VCaP (cell line): ENCODE data around the gene PCGF2.
A peak's percentile ranks its signal among the peaks of the same experiment; 100 is the strongest.

ENCODE experiments used
- H3K27ac ChIP-seq: fragments of 450-650 bp; 2 replicates; pipeline ENCODE4 v1.5.1; 2017
- TF ChIP-seq, protein P1 (sequence below): fragments of 450-650 bp; conservative IDR thresholded peaks from 2 replicates; pipeline ENCODE4 v1.5.1; 2017; ENCODE audit warnings: mild to moderate bottlenecking, moderate library complexity

Gene PCGF2

DNA sequence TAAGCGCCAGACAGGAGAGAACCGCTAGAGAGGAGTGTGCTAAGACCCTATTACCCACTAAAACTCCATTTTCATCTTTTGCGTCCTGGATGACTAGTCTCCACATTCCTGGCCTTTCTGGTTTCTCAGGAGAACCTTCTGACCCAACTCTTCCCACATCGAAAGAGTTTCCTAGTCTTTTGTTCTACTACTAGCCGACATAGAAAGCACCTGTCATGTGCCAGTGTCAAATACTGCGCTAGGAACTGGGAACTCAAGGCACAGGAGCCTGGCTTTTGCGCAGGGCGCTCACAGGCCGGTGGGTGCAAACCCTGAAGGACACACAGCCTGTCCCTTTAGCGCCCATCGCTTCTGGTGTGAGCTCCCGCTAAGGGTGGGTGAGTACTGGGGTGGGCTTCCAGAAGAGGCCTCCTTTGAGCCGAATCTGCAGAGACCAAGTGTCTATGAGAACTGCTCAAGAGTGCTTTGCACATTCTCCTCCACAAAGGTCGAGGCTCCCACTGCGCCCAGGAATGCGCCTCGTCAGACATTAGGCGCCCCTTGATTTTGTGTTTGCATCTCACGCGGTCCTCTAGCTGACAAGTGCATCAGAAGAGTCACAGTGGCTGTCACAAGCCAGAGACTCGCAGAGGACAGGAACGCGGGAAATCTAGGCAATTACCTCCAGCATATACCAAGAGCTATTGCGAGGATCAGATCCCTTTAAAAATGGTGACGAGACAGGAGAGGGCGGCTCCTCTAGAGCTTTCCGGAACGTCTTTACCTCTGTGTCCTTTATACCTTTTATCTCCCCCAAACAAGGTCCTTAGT lies 2.4 kb upstream of the PCGF2 start:
- peak overlapping the region; percentile 92 for H3K27ac ChIP-seq
- TF ChIP-seq, protein P1, sequence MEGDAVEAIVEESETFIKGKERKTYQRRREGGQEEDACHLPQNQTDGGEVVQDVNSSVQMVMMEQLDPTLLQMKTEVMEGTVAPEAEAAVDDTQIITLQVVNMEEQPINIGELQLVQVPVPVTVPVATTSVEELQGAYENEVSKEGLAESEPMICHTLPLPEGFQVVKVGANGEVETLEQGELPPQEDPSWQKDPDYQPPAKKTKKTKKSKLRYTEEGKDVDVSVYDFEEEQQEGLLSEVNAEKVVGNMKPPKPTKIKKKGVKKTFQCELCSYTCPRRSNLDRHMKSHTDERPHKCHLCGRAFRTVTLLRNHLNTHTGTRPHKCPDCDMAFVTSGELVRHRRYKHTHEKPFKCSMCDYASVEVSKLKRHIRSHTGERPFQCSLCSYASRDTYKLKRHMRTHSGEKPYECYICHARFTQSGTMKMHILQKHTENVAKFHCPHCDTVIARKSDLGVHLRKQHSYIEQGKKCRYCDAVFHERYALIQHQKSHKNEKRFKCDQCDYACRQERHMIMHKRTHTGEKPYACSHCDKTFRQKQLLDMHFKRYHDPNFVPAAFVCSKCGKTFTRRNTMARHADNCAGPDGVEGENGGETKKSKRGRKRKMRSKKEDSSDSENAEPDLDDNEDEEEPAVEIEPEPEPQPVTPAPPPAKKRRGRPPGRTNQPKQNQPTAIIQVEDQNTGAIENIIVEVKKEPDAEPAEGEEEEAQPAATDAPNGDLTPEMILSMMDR: no peak

DNA sequence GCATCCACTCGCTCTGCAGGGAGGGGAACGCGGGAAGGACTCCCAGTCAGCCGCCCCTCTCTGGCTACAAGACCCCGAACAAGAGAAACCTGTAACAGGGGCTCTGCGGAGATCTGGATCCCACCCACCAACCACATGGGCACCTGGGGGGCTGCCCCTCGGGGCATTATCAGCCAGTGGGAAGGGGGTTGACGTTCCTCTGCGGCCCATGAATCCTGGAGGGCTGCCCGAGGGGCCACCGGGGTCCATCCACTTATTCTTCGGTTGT lies 1.8 kb upstream of the PCGF2 start:
- H3K27ac ChIP-seq: peak overlapping the region; percentile 92
- TF ChIP-seq, protein P1: no peak

DNA sequence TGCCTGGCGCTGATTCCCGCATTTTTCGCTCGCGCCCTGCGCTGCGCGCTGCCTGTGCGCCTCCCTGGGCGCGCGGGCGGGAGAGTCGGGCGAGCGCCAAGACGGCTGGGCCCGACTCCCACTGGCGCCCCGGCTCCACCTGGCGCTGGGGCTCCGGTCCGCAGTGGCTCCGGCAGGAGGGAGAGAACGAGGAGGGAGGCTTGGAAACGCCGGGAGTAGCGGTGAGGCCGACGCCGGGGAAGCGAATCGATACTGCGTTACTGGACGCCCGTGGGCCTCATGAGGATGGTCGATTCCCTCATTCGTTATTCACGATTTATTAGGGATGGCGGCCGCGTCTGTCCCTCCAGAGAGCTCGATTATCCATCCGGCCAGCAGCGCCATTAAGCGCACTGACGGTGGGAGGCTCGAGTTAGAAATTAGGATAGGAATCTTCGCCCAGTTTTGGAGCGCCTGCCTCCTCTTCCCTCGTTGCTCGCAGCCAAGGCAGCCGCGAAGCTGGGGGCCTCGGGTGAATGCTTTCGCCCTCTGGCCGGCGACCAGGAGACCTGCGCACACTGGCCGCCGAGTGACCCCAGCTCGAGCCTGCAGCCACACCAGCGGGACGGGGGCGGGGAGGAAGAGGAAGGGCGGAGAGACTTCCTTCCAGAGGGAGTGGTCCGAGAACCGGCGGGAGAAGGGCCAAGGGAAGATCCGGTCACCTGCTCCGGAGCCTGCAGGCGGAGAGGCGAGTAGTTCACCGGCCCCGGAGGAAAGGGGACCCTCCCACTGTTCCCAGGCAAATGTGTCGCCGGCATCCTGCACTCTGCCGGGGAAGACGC lies 1.3 kb upstream of the PCGF2 start:
- peak overlapping the region; percentile 92 for H3K27ac ChIP-seq
- TF ChIP-seq, protein P1: no peak

DNA sequence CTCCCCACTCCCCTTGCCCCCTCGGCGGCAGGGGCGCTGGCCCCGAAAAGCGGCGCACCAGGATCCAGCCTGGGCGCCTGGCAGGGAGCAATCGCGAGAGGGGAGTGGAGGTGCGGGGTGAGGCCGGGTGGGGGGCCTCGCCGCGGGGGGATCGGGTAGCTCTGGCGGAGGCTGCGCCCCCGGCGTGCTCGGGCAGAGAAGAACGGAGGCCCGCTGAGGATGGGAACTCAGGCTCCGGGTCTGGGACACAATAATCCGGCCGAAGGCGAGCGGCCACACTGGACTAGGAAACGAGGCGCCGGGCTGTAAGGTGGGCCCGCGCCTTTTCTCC lies 721 bp upstream of the PCGF2 start:
- peak overlapping the region; percentile 92 for H3K27ac ChIP-seq
- TF ChIP-seq, protein P1: no peak

DNA sequence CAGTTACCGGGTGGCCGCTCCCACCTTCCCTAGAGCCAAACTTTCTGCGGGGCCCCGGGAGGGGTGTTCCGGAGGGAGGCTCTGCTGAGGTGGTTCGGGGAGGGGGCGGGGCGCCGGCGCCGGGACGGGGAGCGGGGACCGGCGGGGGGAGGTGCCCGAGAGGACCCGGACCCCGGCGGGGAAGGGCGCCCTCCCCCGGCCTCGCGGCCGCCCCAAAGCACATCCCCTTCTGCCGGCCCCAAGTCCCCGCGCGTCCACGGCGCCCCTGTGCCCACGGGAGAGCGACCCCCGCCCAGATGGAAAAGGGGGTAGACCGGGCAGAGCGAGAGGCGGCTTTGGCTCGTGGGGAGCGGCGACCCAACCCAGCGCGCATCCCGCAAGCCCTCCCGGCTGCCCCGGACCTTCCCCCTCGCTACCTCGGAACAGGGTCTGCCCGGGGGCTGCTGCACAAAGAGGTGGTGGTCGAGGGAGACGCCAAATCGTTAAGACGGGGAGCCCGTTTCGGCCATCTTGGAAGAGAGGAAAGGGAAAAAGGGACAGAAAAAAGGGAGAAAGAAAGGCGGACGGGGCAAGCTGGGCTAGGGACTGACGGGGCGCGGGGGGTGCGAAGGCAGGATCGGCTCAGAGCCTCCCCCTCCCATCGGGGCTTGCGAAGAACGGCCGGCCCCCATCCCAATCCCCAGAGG lies 530 bp downstream of the PCGF2 start:
- peak overlapping the region; percentile 92 for H3K27ac ChIP-seq
- TF ChIP-seq, protein P1: no peak; the same call in 1 of the 2 replicates

DNA sequence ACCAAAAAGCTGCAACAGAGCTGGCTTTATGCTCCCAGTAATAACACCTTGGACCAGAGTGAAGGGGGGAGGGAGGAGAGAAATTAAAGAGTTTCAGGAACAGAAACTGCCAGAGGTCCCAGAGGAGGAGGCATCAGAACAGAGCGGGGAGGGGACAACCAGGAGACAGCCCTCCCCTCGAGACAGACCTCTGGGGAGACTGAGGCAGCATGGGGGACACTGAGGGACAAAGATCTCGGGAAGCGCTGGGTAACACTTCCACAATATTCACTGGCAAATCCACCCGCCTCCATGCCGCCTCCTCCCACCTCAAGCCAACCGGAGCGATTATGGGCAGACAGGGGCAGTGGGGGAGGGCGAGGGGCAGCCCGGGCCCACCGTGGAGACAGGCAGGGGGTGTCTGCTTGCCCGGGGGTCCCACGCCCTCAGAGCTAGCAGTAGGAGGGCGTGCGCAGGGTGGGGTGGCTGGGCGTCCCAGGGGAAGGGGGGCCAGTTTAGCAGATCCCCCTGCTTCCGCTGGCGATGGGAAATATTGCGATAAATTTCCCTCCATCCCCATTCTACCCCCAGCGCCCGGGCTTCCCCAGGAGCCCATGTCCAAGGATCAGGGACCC lies 1.2 kb downstream of the PCGF2 start:
- TF ChIP-seq, protein P1: no peak
- peak overlapping the region; percentile 92 for H3K27ac ChIP-seq
